HepG2 (cell line): Measurements from ENCODE around the gene RNF25. TPM values are rescaled to one million over a fixed set of nuclear protein-coding genes. Genes with fewer than 3 reads are reported as not detected.

ENCODE experiments used
- BHLHE40 ChIP-seq: IDR thresholded peaks from 2 replicates; pipeline ENCODE4 v1.6.1; 2011; ENCODE audit warnings: low read length, improper control_type of control experiment
- GPN1 ChIP-seq: sonication (generic); formaldehyde crosslinking; IDR thresholded peaks from 2 replicates; pipeline ENCODE4 v1.5.1; 2020; ENCODE audit warnings: missing genetic modification reagents, borderline replicate concordance
- IKZF1 ChIP-seq: fragments of 450-650 bp; IDR thresholded peaks from 2 replicates; pipeline ENCODE4 v1.7.1; 2016
- MBNL3 ChIP-seq: fragments of 250-450 bp; sonication (Bioruptor Pico); conservative IDR thresholded peaks from 2 replicates; pipeline ENCODE4 v1.8.0; 2022; ENCODE audit warnings: mild to moderate bottlenecking, inconsistent platforms
- MLX ChIP-seq: IDR thresholded peaks from 2 replicates; pipeline ENCODE4 v1.6.1; 2016
- NR1H2 ChIP-seq: sonication (generic); formaldehyde crosslinking; IDR thresholded peaks from 2 replicates; pipeline ENCODE4 v1.8.1; 2022; ENCODE audit warnings: low read depth, missing genetic modification reagents, borderline replicate concordance
- NRL ChIP-seq: sonication (generic); formaldehyde crosslinking; IDR thresholded peaks from 2 replicates; pipeline ENCODE4 v1.5.0; 2020; ENCODE audit warnings: missing genetic modification reagents, mild to moderate bottlenecking, moderate library complexity, borderline replicate concordance
- PAX8 ChIP-seq: sonication (generic); formaldehyde crosslinking; IDR thresholded peaks from 2 replicates; pipeline ENCODE4 v1.8.0; 2022; ENCODE audit warnings: mild to moderate bottlenecking, missing genetic modification reagents, borderline replicate concordance
- PHF21A ChIP-seq: sonication (generic); formaldehyde crosslinking; IDR thresholded peaks from 2 replicates; pipeline ENCODE4 v1.5.0; 2020; ENCODE audit warnings: mild to moderate bottlenecking, missing genetic modification reagents
- REST ChIP-seq, 2 experiments: IDR thresholded peaks; 2 replicates each; pipeline ENCODE4 v1.6.1; 2011 to 2012; ENCODE audit warnings: low read length in 2 of 2, borderline replicate concordance in 1 of 2, low read depth in 1 of 2, mild to moderate bottlenecking in 1 of 2, moderate library complexity in 1 of 2
- RNF219 ChIP-seq: sonication (generic); formaldehyde crosslinking; IDR thresholded peaks from 2 replicates; pipeline ENCODE4 v1.5.0; 2020; ENCODE audit warnings: mild to moderate bottlenecking, missing genetic modification reagents
- SIN3A ChIP-seq: IDR thresholded peaks from 2 replicates; pipeline ENCODE4 v1.6.1; 2011; ENCODE audit warnings: low read depth, mild to moderate bottlenecking, control low read depth, low read length, borderline replicate concordance
- STAT5B ChIP-seq: sonication (generic); formaldehyde crosslinking; IDR thresholded peaks from 2 replicates; pipeline ENCODE4 v1.4.0; 2020; ENCODE audit warnings: missing genetic modification reagents
- THAP7 ChIP-seq: sonication (generic); formaldehyde crosslinking; IDR thresholded peaks from 2 replicates; pipeline ENCODE4 v1.8.1; 2023; ENCODE audit warnings: mild to moderate bottlenecking, missing genetic modification reagents
- ZC3H13 ChIP-seq: sonication (generic); formaldehyde crosslinking; IDR thresholded peaks from 2 replicates; pipeline ENCODE4 v1.8.1; 2023; ENCODE audit warnings: mild to moderate bottlenecking, missing genetic modification reagents, moderate library complexity
- ZHX1 ChIP-seq: sonication (generic); formaldehyde crosslinking; IDR thresholded peaks from 2 replicates; pipeline ENCODE4 v1.8.1; 2022; ENCODE audit warnings: low read depth, mild to moderate bottlenecking, missing genetic modification reagents
- ZNF337 ChIP-seq: sonication (generic); formaldehyde crosslinking; IDR thresholded peaks from 2 replicates; pipeline ENCODE4 v1.5.1; 2020; ENCODE audit warnings: missing genetic modification reagents, low read depth, mild to moderate bottlenecking, borderline replicate concordance
- ZNF660 ChIP-seq: sonication (generic); formaldehyde crosslinking; IDR thresholded peaks from 2 replicates; pipeline ENCODE4 v1.5.1; 2020; ENCODE audit warnings: mild to moderate bottlenecking, low read depth, missing genetic modification reagents, borderline replicate concordance
- polyA plus RNA-seq, 8 experiments: library from polyadenylated mRNA; depleted of rRNA in 3 of 8; stranded (reverse) in 7 of 8; unstranded in 1 of 8; fragments of >200 nt; fragmentation: Illumina TruSeq in 4 of 8; extraction: Trizol in 4 of 8; gene quantifications; 2 replicates each; pipeline versions ENCODE4 v1.2.1 to v1.2.3, GENCODE V29; 2011 to 2016; ENCODE audit warnings: low read depth in 4 of 8, missing spikeins in 1 of 8, mixed read lengths in 1 of 8; ENCODE audit not compliant: insufficient read depth in 1 of 8
- total RNA-seq, 5 experiments: library from RNA; depleted of rRNA; stranded (reverse); fragments of >200 nt; fragmentation: Illumina TruSeq; extraction: Trizol; gene quantifications; 2 replicates each; pipeline ENCODE4 v1.2.3, GENCODE V29; 2016; ENCODE audit warnings: low read depth in 1 of 5

Gene RNF25
- total and polyA plus RNA-seq, 2 of the 13 experiments (the other 11 are each of a cell fraction or from before 2014, with no cell fraction given): 37.0 to 87.6 TPM

- no peak for TF ChIP-seq MLX (CRISPR knock-in tag)
- 0 out of 2 replicates have a peak, but pooled peaks have one; percentile 60 for TF ChIP-seq ZC3H13
- no peak for TF ChIP-seq MBNL3 (CRISPR knock-in tag)
- peak; percentile 99 for TF ChIP-seq SIN3A
- TF ChIP-seq PAX8: peak; percentile 94; the same call in 1 of the 2 replicates
- TF ChIP-seq STAT5B (CRISPR knock-in tag): no peak; the same call in 1 of the 2 replicates
- no peak for TF ChIP-seq ZNF337 (CRISPR knock-in tag)
- peak; percentile 41; the same call in 1 of the 2 replicates for TF ChIP-seq ZNF660 (CRISPR knock-in tag)
- peak; percentile 54; the same call in 1 of the 2 replicates for TF ChIP-seq PHF21A (CRISPR knock-in tag)
- 0 out of 2 replicates have a peak, but pooled peaks have one; percentile 26 for TF ChIP-seq ZHX1 (CRISPR knock-in tag)
- TF ChIP-seq GPN1 (CRISPR knock-in tag): no peak
- TF ChIP-seq THAP7 (CRISPR knock-in tag): peak; percentile 87
- TF ChIP-seq NRL (CRISPR knock-in tag): peak; percentile 68; the same call in 1 of the 2 replicates
- no peak; the same call in 1 of the 2 replicates for TF ChIP-seq NR1H2
- no peak for TF ChIP-seq REST (IDR thresholded peaks at IDR 0.05; ENCODE audit: borderline replicate concordance in 1 of 2, low read depth in 1 of 2, low read length in 2 of 2)
- no peak for TF ChIP-seq BHLHE40
- no peak for TF ChIP-seq RNF219 (CRISPR knock-in tag)
- TF ChIP-seq IKZF1: no peak
These were observed at the start of gene RNF25, which contains the start of gene STK36 (continued) for GRCh38 chr2:218671654-218672566.
